Loucy (cell line): ENCODE results near the gene HABP2.

Source experiments
- CTCF ChIP-seq: fragments of 200-600 bp; sonication (generic); conservative IDR thresholded peaks from 2 replicates; pipeline ENCODE4 v1.5.1; 2014; ENCODE audit warnings: mild to moderate bottlenecking, antibody characterized with exemption, low read length
- EZH2phosphoT487 ChIP-seq: fragments of 200-600 bp; IDR thresholded peaks from 2 replicates; pipeline ENCODE4 v1.6.1; 2018; ENCODE audit warnings: antibody characterized with exemption, mild to moderate bottlenecking, moderate library complexity, borderline replicate concordance

- TF ChIP-seq CTCF (no peak), EZH2phosphoT487 (no peak)
Measured at GRCh38 chr10:113589201-113589770, 36.4 kb downstream of the HABP2 start.
